GM12878 (cell line): ENCODE data around the gene ACYP2. TPM values are rescaled to one million over a fixed set of nuclear protein-coding genes. Genes with fewer than 3 reads are reported as not detected.

ENCODE experiments used
- ATAC-seq: fragments of 200-7000 bp; cut with Tn5 transposase; 3 replicates; pipeline ENCODE4 v1.9.1; 2020; ENCODE audit warnings: mild to moderate bottlenecking, moderate library complexity
- BruUV-seq: library from RNA; stranded (reverse); fragments of 400-500 nt; replicated peaks from 2 replicates; lab custom pipeline; 2021; lab: Mats Ljungman, UMichigan
- CTCF ChIA-PET: fragments of 300-600 bp; sonication (Branson Sonifier 250); formaldehyde crosslinking; extraction: SDS; loops from one replicate; lab custom pipeline; 2021; ENCODE audit warnings: inconsistent platforms; lab: Yijun Ruan, JAX
- POLR2A ChIA-PET: fragments of 350-600 bp; formaldehyde crosslinking; extraction: SDS; loops from one replicate; lab custom pipeline; 2021; ENCODE audit warnings: inconsistent platforms; lab: Charles Lee
- RAD21 ChIA-PET: fragments of 300-600 bp; sonication (Branson Sonifier 250); formaldehyde crosslinking; loops from one replicate; lab custom pipeline; 2023; ENCODE audit warnings: antibody characterized with exemption; ENCODE audit not compliant: unreplicated experiment; lab: Charles Lee
- SMC1A ChIA-PET: fragments of 300-600 bp; sonication (Branson Sonifier 250); formaldehyde crosslinking; loops from one replicate; lab custom pipeline; 2023; ENCODE audit not compliant: unreplicated experiment, uncharacterized antibody; lab: Charles Lee
- DNase-seq: peaks from one replicate; pipeline ENCODE4 v3.0.0-alpha.2; 2011; ENCODE audit warnings: low read depth, low spot score
- FAIRE-seq: peaks from 3 replicates; lab custom pipeline; 2011; peaks lifted over from hg19 to GRCh38; lab: Jason Lieb, UNC
- H2AFZ ChIP-seq: 2 replicates; pipeline ENCODE4 v1.6.0; 2011; ENCODE audit warnings: low read depth, low read length, control low read depth; ENCODE audit not compliant: control insufficient read depth
- H3K27ac ChIP-seq: 2 replicates; pipeline ENCODE4 v1.5.1; 2011; ENCODE audit warnings: control low read depth; ENCODE audit not compliant: control insufficient read depth, insufficient read depth
- H3K27me3 ChIP-seq, 2 experiments: replicated peaks in 1 of 2; 2 replicates each; pipeline versions ENCODE4 v1.6.0 to v1.6.1; 2011; ENCODE audit warnings: low read length in 1 of 2; ENCODE audit not compliant: control insufficient read depth in 2 of 2, insufficient read depth in 2 of 2
- H3K36me3 ChIP-seq, 2 experiments: 2 replicates each; pipeline ENCODE4 v1.5.1; 2011; ENCODE audit warnings: low read length in 1 of 2; ENCODE audit not compliant: control insufficient read depth in 2 of 2, insufficient read depth in 2 of 2
- H3K4me1 ChIP-seq: 2 replicates; pipeline ENCODE4 v1.6.1; 2011; ENCODE audit warnings: mild to moderate bottlenecking, low read length, moderate library complexity, mixed read lengths; ENCODE audit not compliant: control insufficient read depth, insufficient read depth
- H3K4me2 ChIP-seq: 2 replicates; pipeline ENCODE4 v1.6.0; 2011; ENCODE audit warnings: control low read depth; ENCODE audit not compliant: control insufficient read depth, insufficient read depth
- H3K4me3 ChIP-seq: fragments of 200-600 bp; sonication (generic); 2 replicates; pipeline ENCODE4 v1.5.1; 2016
- H3K79me2 ChIP-seq: 2 replicates; pipeline ENCODE4 v1.6.0; 2011; ENCODE audit warnings: low read length; ENCODE audit not compliant: control insufficient read depth, insufficient read depth
- H3K9ac ChIP-seq: 2 replicates; pipeline ENCODE4 v1.8.0; 2011; ENCODE audit warnings: low read length, control low read depth, mixed read lengths; ENCODE audit not compliant: control insufficient read depth, insufficient read depth
- H3K9me3 ChIP-seq: replicated peaks from 3 replicates; pipeline ENCODE4 v1.5.1; 2011; ENCODE audit warnings: mild to moderate bottlenecking, low read length; ENCODE audit not compliant: control insufficient read depth, insufficient read depth
- H4K20me1 ChIP-seq: 2 replicates; pipeline ENCODE4 v1.6.0; 2011; ENCODE audit not compliant: control insufficient read depth, insufficient read depth
- BCL11A ChIP-seq: IDR thresholded peaks from 2 replicates; pipeline ENCODE4 v1.6.1; 2011; ENCODE audit warnings: low read depth, low read length
- CBFB ChIP-seq: IDR thresholded peaks from 2 replicates; pipeline ENCODE4 v1.6.1; 2016; ENCODE audit warnings: antibody characterized with exemption, low read depth
- DPF2 ChIP-seq: fragments of 450-650 bp; IDR thresholded peaks from 2 replicates; pipeline ENCODE4 v1.6.1; 2017; ENCODE audit warnings: mild to moderate bottlenecking
- FOXK2 ChIP-seq: fragments of 450-650 bp; IDR thresholded peaks from 2 replicates; pipeline ENCODE4 v1.6.1; 2017; ENCODE audit warnings: mild to moderate bottlenecking, moderate library complexity
- IRF4 ChIP-seq: IDR thresholded peaks from 2 replicates; pipeline ENCODE4 v1.6.1; 2011; ENCODE audit warnings: low read depth, low read length
- POLR2AphosphoS5 ChIP-seq: IDR thresholded peaks from 2 replicates; pipeline ENCODE4 v1.6.1; 2011; ENCODE audit warnings: mild to moderate bottlenecking, low read length, inconsistent platforms
- RAD21 ChIP-seq: IDR thresholded peaks from 2 replicates; pipeline ENCODE4 v1.6.1; 2011; ENCODE audit warnings: mild to moderate bottlenecking, low read depth, low read length, moderate library complexity; ENCODE audit not compliant: insufficient read depth
- RBBP5 ChIP-seq: fragments of 200-600 bp; sonication (generic); conservative IDR thresholded peaks from 2 replicates; pipeline ENCODE4 v1.6.1; 2016
- SMC3 ChIP-seq: IDR thresholded peaks from 2 replicates; pipeline ENCODE4 v1.6.1; 2011; ENCODE audit warnings: low read length, improper control_type of control experiment, borderline replicate concordance
- SUZ12 ChIP-seq: fragments of 200-600 bp; sonication (generic); IDR thresholded peaks from one replicate; pipeline ENCODE4 v1.6.1; 2018; ENCODE audit warnings: antibody characterized with exemption, mild to moderate bottlenecking; ENCODE audit not compliant: unreplicated experiment
- TCF12 ChIP-seq: IDR thresholded peaks from 2 replicates; pipeline ENCODE4 v1.6.1; 2011; ENCODE audit warnings: low read depth, mild to moderate bottlenecking, low read length
- TCF7 ChIP-seq: IDR thresholded peaks from 2 replicates; pipeline ENCODE4 v1.6.1; 2014; ENCODE audit warnings: antibody characterized with exemption, borderline replicate concordance
- WRNIP1 ChIP-seq: IDR thresholded peaks from 2 replicates; pipeline ENCODE4 v1.6.1; 2011; ENCODE audit warnings: low read depth, low read length, improper control_type of control experiment, borderline replicate concordance
- ZBTB40 ChIP-seq: fragments of 450-650 bp; IDR thresholded peaks from 2 replicates; pipeline ENCODE4 v1.6.1; 2016; ENCODE audit warnings: mild to moderate bottlenecking, moderate library complexity, borderline replicate concordance
- ZZZ3 ChIP-seq: IDR thresholded peaks from 2 replicates; pipeline ENCODE4 v1.6.1; 2011; ENCODE audit warnings: low read depth; ENCODE audit not compliant: control insufficient read depth, insufficient read length
- WGBS: methylation state at CpG from one replicate; pipeline ENCODE4 v1.1.6; 2016; ENCODE audit warnings: low lambda C conversion rate; ENCODE audit not compliant: insufficient replicate concordance, insufficient coverage; ENCODE audit errors: missing lambda C conversion rate; 5-methylcytosine and 5-hydroxymethylcytosine counted together
- in situ Hi-C: fragments of 300-500 bp; cut with MboI; formaldehyde crosslinking; loops from 9 replicates; pipeline ENCODE4 v1.14.3; 2018; ENCODE audit warnings: mixed read lengths
- intact Hi-C: fragments of 100-400 bp; cut with micrococcal nuclease; formaldehyde crosslinking; loops from one replicate; pipeline ENCODE4 v1.14.2; 2022; ENCODE audit not compliant: unreplicated experiment
- polyA plus RNA-seq, 11 experiments: library from polyadenylated mRNA; depleted of rRNA in 4 of 11; unstranded in 6 of 11; stranded (reverse) in 5 of 11; fragments of >200 nt; fragmentation: Nextera tagmentation in 4 of 11; fragmentation: Illumina TruSeq in 1 of 11; extraction: Ambion mirVana in 4 of 11; extraction: Trizol in 1 of 11; gene quantifications; 1 replicate in 1 of 11; 2 replicates in 10 of 11; pipeline versions ENCODE4 v1.2.1 to v1.2.3, GENCODE V29; 2011 to 2016; ENCODE audit warnings: inconsistent platforms in 2 of 11, missing spikeins in 2 of 11, low read depth in 1 of 11
- total RNA-seq, 4 experiments: library from RNA; depleted of rRNA in 3 of 4; stranded (reverse); fragments of >200 nt in 3 of 4; fragmentation: Illumina TruSeq in 1 of 4; extraction: Trizol in 1 of 4; gene quantifications; 2 replicates each; pipeline versions ENCODE4 v1.2.1 to v1.2.3, GENCODE V29; 2013 to 2021

The ACYP2 gene
- total and polyA plus RNA-seq, 10 of the 15 experiments (the other 5 are each of a cell fraction or from before 2014, with no cell fraction given), result 4.2 to 16.3 (median 9.0) TPM

- Histone ChIP-seq H3K9me3 (no peaks in the 10 kb centered on the region), H3K4me2 (no peak overlapping the region), H3K9ac (no peak overlapping the region), H3K27ac (no peak overlapping the region), H3K4me3 (no peak overlapping the region), H3K27me3 (peaks cover 0 to under 1% of the 10 kb centered on the region in 2 experiments; a peak in 1 of 4 replicates)
- 33% methylated on average over 2 of the region's 2 CpGs for WGBS
- CTCF ChIA-PET, result interaction anchor here (0.6 to 2.2 kb wide), 3 partner anchors 8 to 338 kb away, joined by 3 to 5 read pairs (median 3); no protein-coding TSS in a partner anchor
- BruUV-seq, result no TSS peak
- SMC1A ChIA-PET, result interaction anchor here (0.9 to 1.3 kb wide), 2 partner anchors 158 to 160 kb away, joined by 4 to 6 read pairs; no protein-coding TSS in a partner anchor
- FAIRE-seq (no peak), DNase-seq (no peak)
- RAD21 ChIA-PET, result no interaction called here
- intact Hi-C loops, result no loop called here
- TF ChIP-seq FOXK2 (no peak), TCF7 (no peak), SMC3 (no peak), RBBP5 (no peak), POLR2AphosphoS5 (no peak), WRNIP1 (no peak), RAD21 (no peak), IRF4 (no peak), DPF2 (no peak), BCL11A (no peak)
- TF ChIP-seq, all 136 proteins: peak for 0
- Histone ChIP-seq H4K20me1 (no peaks in the 10 kb centered on the region), H2AFZ (no peak overlapping the region), H3K79me2 (no peaks in the 10 kb centered on the region), H3K36me3 (no peaks in the 10 kb centered on the region), H3K4me1 (no peaks in the 10 kb centered on the region)
- no peak for ATAC-seq
- POLR2A ChIA-PET, result no interaction called here
- in situ Hi-C loops, result no loop called here
These were observed 227.2 kb downstream of the ACYP2 start for GRCh38 chr2:54342603-54343002.

GRCh38 chr2:54347622-54348021 lies 232.2 kb downstream of the ACYP2 start:
- intact Hi-C loops (no loop called here), in situ Hi-C loops (no loop called here)
- Histone ChIP-seq H3K4me3 (no peak overlapping the region), H3K27me3 (peaks cover 0 to 1% of the 10 kb centered on the region in 2 experiments; a peak in 1 of 4 replicates), H3K4me1 (no peaks in the 10 kb centered on the region), H3K36me3 (no peaks in the 10 kb centered on the region), H3K4me2 (no peak overlapping the region), H3K79me2 (no peaks in the 10 kb centered on the region), H4K20me1 (no peaks in the 10 kb centered on the region), H2AFZ (no peak overlapping the region), H3K9ac (no peak overlapping the region), H3K27ac (no peak overlapping the region), H3K9me3 (no peaks in the 10 kb centered on the region)
- ChIA-PET POLR2A (no interaction called here), SMC1A (no interaction called here), CTCF (interaction anchor here (0.6 kb wide), 1 partner anchor 240 kb away, joined by 3 read pairs; no protein-coding TSS in a partner anchor), RAD21 (no interaction called here)
- FAIRE-seq, result no peak
- no peak for ATAC-seq
- no peak for DNase-seq
- no TSS peak for BruUV-seq
- 20% methylated on average over 3 of the region's 3 CpGs for WGBS
- TF ChIP-seq ZZZ3 (no peak), TCF12 (no peak), SUZ12 (no peak), CBFB (no peak), ZBTB40 (no peak)
